A549 (cell line): Measurements from ENCODE around the gene FAM131C.

Experiments used
- CBX8 ChIP-seq: fragments of 200-600 bp; sonication (generic); IDR thresholded peaks from 2 replicates; pipeline ENCODE4 v1.6.1; 2016
- EP300 ChIP-seq, 2 experiments: fragments of >200 bp; sonication (Bioruptor Twin); formaldehyde crosslinking; IDR thresholded peaks; 2 replicates in 1 of 2; 3 replicates in 1 of 2; pipeline ENCODE4 v1.6.1; 2016 to 2017
- MAZ ChIP-seq: fragments of 150-350 bp; IDR thresholded peaks from 2 replicates; pipeline ENCODE4 v1.6.1; 2014; ENCODE audit warnings: antibody characterized with exemption, low read depth, low read length, borderline replicate concordance
- POLR2A ChIP-seq: IDR thresholded peaks from 2 replicates; pipeline ENCODE4 v1.6.1; 2012; ENCODE audit warnings: mild to moderate bottlenecking, low read length
- RAD21 ChIP-seq, 2 experiments: fragments of >200 bp in 1 of 2; sonication (Bioruptor Twin) in 1 of 2; formaldehyde crosslinking in 1 of 2; IDR thresholded peaks in 1 of 2; conservative IDR thresholded peaks in 1 of 2; 2 replicates in 1 of 2; 3 replicates in 1 of 2; pipeline ENCODE4 v1.6.1; 2012 to 2018; ENCODE audit warnings: inconsistent platforms in 1 of 2
- RCOR1 ChIP-seq: fragments of 150-350 bp; IDR thresholded peaks from 2 replicates; pipeline ENCODE4 v1.6.1; 2014; ENCODE audit warnings: antibody characterized with exemption, low read length, low read depth
- SMC3 ChIP-seq: fragments of >200 bp; sonication (Bioruptor Twin); formaldehyde crosslinking; IDR thresholded peaks from 3 replicates; pipeline ENCODE4 v1.6.1; 2018; ENCODE audit warnings: inconsistent platforms
- ZFP36 ChIP-seq: fragments of 450-650 bp; IDR thresholded peaks from 2 replicates; pipeline ENCODE4 v1.6.1; 2014; ENCODE audit warnings: borderline replicate concordance; ENCODE audit not compliant: partially characterized antibody
- TF ChIP-seq, protein P1 (sequence below): fragments of >200 bp; sonication (Bioruptor Twin); formaldehyde crosslinking; IDR thresholded peaks from 3 replicates; pipeline ENCODE4 v1.5.1; 2016
- TF ChIP-seq, protein P2 (sequence below): fragments of 200-600 bp; sonication (generic); IDR thresholded peaks from 2 replicates; pipeline ENCODE4 v1.6.1; 2016; ENCODE audit warnings: antibody characterized with exemption, mild to moderate bottlenecking, moderate library complexity
- TF ChIP-seq, protein P3 (sequence below): IDR thresholded peaks from 2 replicates; pipeline ENCODE4 v1.6.1; 2012
- TF ChIP-seq, protein P4 (sequence below): fragments of 450-650 bp; IDR thresholded peaks from 2 replicates; pipeline ENCODE4 v1.6.1; 2014; ENCODE audit warnings: antibody characterized with exemption

DNA sequence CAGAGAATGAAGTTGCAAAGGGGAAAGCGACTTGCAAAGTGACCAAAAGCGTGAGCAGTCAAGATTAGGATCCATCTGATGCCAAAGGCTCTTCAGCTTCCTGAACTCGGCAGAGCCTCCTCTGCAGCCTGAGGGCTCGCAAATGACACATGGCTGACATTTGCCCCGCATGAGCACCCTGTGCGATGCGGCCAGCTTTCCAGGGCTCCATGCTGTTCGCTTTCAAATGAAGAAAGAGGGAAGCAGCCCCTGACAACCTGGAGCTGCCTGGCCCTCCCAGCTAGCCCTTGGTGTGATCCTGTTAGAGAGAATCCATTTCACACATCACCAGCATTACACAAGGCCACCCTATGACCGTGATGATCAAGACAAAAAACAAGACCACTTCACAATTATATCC is 20.2 kb upstream of the FAM131C start:
- TF ChIP-seq POLR2A (no peak), SMC3 (no peak), EP300 (IDR thresholded peaks at IDR 0.05) (no peak), ZFP36 (no peak), RAD21 (conservative IDR thresholded peaks at IDR 0.05 in 1 of 2, IDR thresholded peaks at IDR 0.05 in 1 of 2) (no peak), MAZ (no peak), CBX8 (no peak), RCOR1 (no peak)
- TF ChIP-seq, protein P1, sequence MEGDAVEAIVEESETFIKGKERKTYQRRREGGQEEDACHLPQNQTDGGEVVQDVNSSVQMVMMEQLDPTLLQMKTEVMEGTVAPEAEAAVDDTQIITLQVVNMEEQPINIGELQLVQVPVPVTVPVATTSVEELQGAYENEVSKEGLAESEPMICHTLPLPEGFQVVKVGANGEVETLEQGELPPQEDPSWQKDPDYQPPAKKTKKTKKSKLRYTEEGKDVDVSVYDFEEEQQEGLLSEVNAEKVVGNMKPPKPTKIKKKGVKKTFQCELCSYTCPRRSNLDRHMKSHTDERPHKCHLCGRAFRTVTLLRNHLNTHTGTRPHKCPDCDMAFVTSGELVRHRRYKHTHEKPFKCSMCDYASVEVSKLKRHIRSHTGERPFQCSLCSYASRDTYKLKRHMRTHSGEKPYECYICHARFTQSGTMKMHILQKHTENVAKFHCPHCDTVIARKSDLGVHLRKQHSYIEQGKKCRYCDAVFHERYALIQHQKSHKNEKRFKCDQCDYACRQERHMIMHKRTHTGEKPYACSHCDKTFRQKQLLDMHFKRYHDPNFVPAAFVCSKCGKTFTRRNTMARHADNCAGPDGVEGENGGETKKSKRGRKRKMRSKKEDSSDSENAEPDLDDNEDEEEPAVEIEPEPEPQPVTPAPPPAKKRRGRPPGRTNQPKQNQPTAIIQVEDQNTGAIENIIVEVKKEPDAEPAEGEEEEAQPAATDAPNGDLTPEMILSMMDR = no peak
- TF ChIP-seq, protein P2, sequence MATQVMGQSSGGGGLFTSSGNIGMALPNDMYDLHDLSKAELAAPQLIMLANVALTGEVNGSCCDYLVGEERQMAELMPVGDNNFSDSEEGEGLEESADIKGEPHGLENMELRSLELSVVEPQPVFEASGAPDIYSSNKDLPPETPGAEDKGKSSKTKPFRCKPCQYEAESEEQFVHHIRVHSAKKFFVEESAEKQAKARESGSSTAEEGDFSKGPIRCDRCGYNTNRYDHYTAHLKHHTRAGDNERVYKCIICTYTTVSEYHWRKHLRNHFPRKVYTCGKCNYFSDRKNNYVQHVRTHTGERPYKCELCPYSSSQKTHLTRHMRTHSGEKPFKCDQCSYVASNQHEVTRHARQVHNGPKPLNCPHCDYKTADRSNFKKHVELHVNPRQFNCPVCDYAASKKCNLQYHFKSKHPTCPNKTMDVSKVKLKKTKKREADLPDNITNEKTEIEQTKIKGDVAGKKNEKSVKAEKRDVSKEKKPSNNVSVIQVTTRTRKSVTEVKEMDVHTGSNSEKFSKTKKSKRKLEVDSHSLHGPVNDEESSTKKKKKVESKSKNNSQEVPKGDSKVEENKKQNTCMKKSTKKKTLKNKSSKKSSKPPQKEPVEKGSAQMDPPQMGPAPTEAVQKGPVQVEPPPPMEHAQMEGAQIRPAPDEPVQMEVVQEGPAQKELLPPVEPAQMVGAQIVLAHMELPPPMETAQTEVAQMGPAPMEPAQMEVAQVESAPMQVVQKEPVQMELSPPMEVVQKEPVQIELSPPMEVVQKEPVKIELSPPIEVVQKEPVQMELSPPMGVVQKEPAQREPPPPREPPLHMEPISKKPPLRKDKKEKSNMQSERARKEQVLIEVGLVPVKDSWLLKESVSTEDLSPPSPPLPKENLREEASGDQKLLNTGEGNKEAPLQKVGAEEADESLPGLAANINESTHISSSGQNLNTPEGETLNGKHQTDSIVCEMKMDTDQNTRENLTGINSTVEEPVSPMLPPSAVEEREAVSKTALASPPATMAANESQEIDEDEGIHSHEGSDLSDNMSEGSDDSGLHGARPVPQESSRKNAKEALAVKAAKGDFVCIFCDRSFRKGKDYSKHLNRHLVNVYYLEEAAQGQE = no peak
- TF ChIP-seq, protein P3, sequence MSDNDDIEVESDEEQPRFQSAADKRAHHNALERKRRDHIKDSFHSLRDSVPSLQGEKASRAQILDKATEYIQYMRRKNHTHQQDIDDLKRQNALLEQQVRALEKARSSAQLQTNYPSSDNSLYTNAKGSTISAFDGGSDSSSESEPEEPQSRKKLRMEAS = no peak
- TF ChIP-seq, protein P4, sequence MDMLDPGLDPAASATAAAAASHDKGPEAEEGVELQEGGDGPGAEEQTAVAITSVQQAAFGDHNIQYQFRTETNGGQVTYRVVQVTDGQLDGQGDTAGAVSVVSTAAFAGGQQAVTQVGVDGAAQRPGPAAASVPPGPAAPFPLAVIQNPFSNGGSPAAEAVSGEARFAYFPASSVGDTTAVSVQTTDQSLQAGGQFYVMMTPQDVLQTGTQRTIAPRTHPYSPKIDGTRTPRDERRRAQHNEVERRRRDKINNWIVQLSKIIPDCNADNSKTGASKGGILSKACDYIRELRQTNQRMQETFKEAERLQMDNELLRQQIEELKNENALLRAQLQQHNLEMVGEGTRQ = no peak
